GM21786 (cell line): ENCODE measurements around the gene TPSAB1.

ENCODE experiments used
- ATAC-seq: cut with Tn5 transposase; IDR thresholded peaks from one replicate; pipeline ENCODE4 v1.9.1; 2021; ENCODE audit not compliant: unreplicated experiment

The TPSAB1 gene

DNA sequence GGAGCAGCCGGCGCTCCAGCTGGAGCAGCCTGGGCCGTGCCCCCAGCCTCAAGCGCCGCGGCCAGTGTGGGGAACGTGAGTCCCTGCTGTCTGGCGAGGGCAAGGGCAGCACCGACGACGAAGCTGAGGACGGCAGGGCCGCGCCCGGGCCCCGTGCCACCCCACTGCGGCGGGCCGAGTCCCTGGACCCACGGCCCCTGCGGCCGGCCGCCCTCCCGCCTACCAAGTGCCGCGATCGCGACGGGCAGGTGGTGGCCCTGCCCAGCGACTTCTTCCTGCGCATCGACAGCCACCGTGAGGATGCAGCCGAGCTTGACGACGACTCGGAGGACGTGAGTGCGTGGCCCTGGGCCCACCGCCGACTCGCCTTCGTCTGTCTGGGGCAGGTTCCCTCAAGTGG lies 31.4 kb upstream of the TPSAB1 start:
- no peak for ATAC-seq

GRCh38 chr16:1210461-1210860 lies 30.0 kb upstream of the TPSAB1 start:
- ATAC-seq, result no peak

GRCh38 chr16:1211451-1212268 lies 28.8 kb upstream of the TPSAB1 start:
- ATAC-seq, result no peak

DNA sequence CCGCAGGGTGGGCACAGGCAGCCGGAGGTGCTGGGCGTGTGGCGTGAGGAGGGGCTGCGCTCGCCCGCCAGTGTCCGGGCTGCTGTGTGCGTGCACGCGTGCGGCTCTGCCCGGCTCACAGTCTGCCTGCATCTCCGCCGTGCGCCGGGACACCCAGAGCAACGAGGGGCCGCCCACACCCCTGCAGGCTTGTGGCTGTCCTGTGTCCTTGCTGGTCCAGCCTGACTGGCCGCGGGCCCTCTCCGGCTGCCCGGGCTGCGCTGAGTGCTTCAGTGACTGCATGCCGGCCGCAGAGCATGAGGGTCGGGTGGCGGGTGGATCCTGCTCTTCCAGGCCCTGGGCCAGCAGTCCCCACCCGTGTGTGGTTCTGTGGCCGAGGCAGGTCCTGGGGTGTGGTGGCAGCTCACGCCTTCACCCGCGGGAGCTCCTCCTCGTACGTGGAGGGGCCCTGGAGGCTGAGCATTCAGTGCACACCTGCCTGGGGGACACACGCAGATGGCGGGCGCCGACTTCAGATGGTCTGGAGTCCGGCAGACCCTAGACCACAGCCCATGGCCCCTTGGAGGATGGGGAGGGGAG lies 27.8 kb upstream of the TPSAB1 start:
- ATAC-seq, result no peak

DNA sequence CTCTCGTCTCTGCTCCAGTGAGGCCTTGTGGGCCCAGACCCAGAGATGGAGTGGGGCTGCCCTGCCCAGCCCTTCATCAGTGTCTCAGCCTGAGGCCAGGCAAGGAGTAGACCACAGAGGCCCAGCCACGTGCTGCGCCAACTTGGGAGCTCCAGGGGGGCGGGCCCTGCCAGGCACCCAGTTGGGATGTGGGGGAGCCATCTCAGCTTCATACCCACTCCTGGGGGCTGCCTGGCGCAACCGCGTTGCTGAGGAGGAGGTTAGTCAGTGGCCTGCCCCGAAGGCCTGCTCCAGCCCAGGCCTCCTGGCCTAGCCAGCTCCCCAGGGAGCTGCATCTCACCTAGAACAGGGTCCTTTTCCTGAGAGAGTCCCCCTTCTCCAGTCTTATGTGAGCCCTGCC lies 27.3 kb upstream of the TPSAB1 start:
- no peak for ATAC-seq

DNA sequence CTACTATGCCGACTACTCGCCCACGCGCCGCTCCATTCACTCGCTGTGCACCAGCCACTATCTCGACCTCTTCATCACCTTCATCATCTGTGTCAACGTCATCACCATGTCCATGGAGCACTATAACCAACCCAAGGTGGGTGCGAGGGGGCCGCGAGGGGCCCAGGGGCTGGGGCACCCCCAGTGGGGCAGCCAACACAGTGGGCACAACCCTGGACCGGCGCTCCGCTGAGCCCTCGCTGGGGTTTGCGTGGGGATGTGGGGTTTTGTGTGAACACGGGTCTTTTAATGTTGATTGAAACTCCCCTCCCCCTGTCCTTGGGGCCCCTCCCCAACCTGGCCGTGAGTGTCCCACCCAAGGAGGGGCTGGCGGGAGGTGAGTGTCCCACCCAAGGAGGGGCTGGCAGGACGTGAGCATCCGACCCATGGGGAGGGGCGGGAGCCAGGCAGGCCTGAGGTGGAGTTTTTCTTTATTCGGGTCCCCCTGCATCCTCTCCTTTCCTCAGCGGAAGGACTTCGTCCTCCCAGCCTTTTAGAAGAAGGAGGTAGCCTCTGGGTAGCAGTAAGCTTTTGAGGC lies 26.6 kb upstream of the TPSAB1 start:
- ATAC-seq, result no peak

GRCh38 chr16:1214719-1215118 lies 25.8 kb upstream of the TPSAB1 start:
- no peak for ATAC-seq

- ATAC-seq, result no peak
These were observed 24.8 kb upstream of the TPSAB1 start for GRCh38 chr16:1215574-1216295.

GRCh38 chr16:1216296-1216619 lies 24.2 kb upstream of the TPSAB1 start:
- ATAC-seq, result no peak

GRCh38 chr16:1216681-1217400 lies 23.7 kb upstream of the TPSAB1 start:
- no peak for ATAC-seq

GRCh38 chr16:1217526-1217925 lies 23.0 kb upstream of the TPSAB1 start:
- no peak for ATAC-seq

DNA sequence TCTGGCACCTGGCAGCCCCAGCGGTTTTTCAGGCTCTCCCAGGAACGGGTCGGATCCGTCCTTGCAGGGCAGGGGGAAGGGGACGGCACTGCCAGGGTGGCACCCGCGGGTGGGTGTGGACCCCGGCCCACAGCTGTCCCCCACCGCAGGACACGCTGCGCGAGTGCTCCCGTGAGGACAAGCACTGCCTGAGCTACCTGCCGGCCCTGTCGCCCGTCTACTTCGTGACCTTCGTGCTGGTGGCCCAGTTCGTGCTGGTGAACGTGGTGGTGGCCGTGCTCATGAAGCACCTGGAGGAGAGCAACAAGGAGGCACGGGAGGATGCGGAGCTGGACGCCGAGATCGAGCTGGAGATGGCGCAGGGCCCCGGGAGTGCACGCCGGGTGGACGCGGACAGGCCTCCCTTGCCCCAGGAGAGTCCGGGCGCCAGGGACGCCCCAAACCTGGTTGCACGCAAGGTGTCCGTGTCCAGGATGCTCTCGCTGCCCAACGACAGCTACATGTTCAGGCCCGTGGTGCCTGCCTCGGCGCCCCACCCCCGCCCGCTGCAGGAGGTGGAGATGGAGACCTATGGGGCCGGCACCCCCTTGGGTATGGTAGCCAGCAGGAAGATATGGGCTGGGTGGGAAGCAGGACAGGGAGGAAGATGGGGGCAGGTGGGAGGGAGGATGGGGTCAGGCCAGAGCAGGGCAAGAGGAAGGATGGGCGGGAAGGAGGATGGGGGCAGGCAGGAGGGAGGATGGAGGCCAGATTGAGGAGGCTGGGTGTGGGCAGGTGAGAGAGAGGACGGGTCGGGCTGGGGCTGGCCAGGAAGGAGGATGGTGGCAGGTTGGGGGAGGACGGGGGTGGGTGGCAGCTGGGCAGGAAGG lies 22.2 kb upstream of the TPSAB1 start:
- no peak for ATAC-seq

DNA sequence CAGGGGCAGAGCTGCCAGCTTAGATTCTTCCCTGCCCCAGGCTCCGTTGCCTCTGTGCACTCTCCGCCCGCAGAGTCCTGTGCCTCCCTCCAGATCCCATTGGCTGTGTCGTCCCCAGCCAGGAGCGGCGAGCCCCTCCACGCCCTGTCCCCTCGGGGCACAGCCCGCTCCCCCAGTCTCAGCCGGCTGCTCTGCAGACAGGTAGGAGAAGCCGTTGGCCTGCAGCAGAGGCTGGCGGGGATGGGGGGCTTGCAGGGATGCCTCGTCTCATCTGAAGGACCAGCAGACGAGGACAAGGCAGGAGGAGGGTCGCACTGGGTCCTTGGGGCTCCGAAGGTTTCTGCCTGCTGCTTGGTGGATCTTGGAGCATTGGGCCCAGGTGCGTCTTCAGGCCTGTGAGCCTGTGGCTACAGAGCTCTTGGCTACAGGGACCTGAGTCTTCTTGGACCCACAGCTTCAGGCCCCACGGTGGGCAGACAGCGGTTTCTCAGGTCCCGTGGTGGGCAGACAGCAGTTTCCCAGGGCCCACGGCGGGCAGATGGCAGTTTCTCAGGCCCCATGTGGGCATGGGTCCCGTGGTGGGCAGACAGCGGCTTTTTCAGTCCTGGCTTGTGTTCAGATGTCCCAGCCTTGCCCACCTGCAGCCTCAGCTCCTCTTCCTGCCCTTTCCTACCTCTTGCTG lies 21.4 kb upstream of the TPSAB1 start:
- no peak for ATAC-seq

- no peak for ATAC-seq
These were observed 20.3 kb upstream of the TPSAB1 start for GRCh38 chr16:1220098-1220728.

GRCh38 chr16:1220841-1221627 lies 19.5 kb upstream of the TPSAB1 start:
- ATAC-seq, result no peak

GRCh38 chr16:1221628-1222552 lies 18.6 kb upstream of the TPSAB1 start:
- ATAC-seq, result no peak

- no peak for ATAC-seq
These were observed 17.8 kb upstream of the TPSAB1 start for GRCh38 chr16:1222553-1223354.
